Lower leg skin (tissue), 4 donors: ENCODE data around the gene ATG16L2. TPM values are rescaled to one million over a fixed set of nuclear protein-coding genes. Genes with fewer than 3 reads are reported as not detected.
"Not testable (repeated sequence)": the region's sequence is repeated elsewhere in the genome, so short reads cannot be mapped to it uniquely, and the experiment has no call there.

ENCODE experiments used
- DNase-seq, 2 donors: peaks; one replicate each; pipeline ENCODE4 v3.0.0-alpha.2; 2019; ENCODE audit warnings: low spot score in 2 of 2
- H3K4me3 ChIP-seq: fragments of 200-600 bp; sonication (generic); 2 replicates; pipeline ENCODE4 v1.5.1; 2017; ENCODE audit warnings: mild to moderate bottlenecking, low read depth; ENCODE audit not compliant: poor library complexity, severe bottlenecking
- POLR2A ChIP-seq, 2 donors: fragments of 450-650 bp; IDR thresholded peaks; one replicate each; pipeline ENCODE4 v1.6.1; 2016 to 2017; ENCODE audit warnings: antibody characterized with exemption in 2 of 2, mild to moderate bottlenecking in 1 of 2, moderate library complexity in 1 of 2
- WGBS, 2 donors: methylation state at CpG; one replicate each; pipeline ENCODE4 v1.1.5; 2018; 5-methylcytosine and 5-hydroxymethylcytosine counted together
- intact Hi-C: fragments of 100-400 bp; cut with DNase I; formaldehyde crosslinking; loops from one replicate; pipeline ENCODE4 v1.15.0; 2023; ENCODE audit warnings: low total_unique reads
- total RNA-seq, 4 donors: library from RNA; depleted of rRNA; stranded (reverse); fragments of >200 nt; gene quantifications; one replicate each; pipeline ENCODE4 v1.1.0, GENCODE V29; 2016
- TF ChIP-seq, protein P1 (sequence below), 3 donors: fragments of 450-650 bp; IDR thresholded peaks; one replicate each; pipeline ENCODE4 v1.5.1; 2016; ENCODE audit warnings: antibody characterized with exemption in 3 of 3, mild to moderate bottlenecking in 3 of 3, moderate library complexity in 2 of 3

Gene ATG16L2
- total RNA-seq, 4 donors from 2014 or later: 82.6 to 157 (median 92.9) TPM

DNA sequence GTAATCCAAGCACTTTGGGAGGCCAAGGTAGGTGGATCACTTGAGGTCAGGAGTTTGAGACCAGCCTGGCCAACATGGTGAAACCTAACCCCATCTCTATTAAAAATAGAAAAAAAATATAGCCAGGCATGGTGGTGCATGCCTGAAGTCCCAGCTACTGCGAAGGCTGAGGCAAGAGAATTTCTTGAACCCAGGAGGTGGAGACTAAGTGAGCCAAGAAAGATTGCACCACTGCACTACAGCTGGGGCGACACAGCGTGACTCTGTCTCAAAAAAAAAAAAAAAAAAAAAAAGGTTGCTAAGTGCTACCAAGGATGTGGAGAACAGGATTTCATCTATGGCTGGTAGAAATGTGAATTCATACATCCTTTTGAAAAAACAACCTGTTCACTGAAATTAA, 36.6 kb downstream of the ATG16L2 start:
- H3K4me3 ChIP-seq: no peak overlapping the region
- intact Hi-C loops: loop anchor here (10.0 kb wide), 1 partner anchor 386 kb away; no protein-coding TSS in a partner anchor
- 88 to 97% methylated on average over 3 of the region's 3 CpGs for WGBS, 2 donors
- DNase-seq: no peak
- TF ChIP-seq POLR2A (IDR thresholded peaks at IDR 0.05): no peak
- TF ChIP-seq, protein P1, sequence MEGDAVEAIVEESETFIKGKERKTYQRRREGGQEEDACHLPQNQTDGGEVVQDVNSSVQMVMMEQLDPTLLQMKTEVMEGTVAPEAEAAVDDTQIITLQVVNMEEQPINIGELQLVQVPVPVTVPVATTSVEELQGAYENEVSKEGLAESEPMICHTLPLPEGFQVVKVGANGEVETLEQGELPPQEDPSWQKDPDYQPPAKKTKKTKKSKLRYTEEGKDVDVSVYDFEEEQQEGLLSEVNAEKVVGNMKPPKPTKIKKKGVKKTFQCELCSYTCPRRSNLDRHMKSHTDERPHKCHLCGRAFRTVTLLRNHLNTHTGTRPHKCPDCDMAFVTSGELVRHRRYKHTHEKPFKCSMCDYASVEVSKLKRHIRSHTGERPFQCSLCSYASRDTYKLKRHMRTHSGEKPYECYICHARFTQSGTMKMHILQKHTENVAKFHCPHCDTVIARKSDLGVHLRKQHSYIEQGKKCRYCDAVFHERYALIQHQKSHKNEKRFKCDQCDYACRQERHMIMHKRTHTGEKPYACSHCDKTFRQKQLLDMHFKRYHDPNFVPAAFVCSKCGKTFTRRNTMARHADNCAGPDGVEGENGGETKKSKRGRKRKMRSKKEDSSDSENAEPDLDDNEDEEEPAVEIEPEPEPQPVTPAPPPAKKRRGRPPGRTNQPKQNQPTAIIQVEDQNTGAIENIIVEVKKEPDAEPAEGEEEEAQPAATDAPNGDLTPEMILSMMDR (IDR thresholded peaks at IDR 0.05): no peak

DNA sequence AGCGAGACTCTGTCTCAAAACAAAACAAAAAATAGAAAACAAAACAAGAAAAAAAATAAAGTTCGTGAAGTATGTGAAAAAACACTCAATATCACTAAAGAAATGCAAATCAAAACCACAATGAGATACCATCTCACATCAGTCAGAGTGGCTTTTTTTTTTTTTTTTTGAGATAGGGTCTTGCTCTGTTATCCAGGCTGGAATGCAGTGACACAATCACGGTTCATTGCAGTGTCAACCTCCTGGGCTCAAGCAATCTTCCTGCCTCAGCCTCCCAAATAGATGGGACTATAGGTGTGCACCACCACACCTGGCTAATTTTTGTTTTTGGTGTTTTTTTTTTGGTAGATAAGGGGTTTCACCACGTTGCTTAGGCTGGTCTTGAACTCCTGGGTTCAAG, 37.5 kb downstream of the ATG16L2 start:
- DNase-seq: no peak
- no peak overlapping the region for H3K4me3 ChIP-seq
- intact Hi-C loops: loop anchor here (10.0 kb wide), 1 partner anchor 387 kb away; no protein-coding TSS in a partner anchor
- TF ChIP-seq, protein P1 (IDR thresholded peaks at IDR 0.05): no peak
- TF ChIP-seq POLR2A (IDR thresholded peaks at IDR 0.05): no peak
- 88 to 93% methylated on average over 4 of the region's 4 CpGs for WGBS, 2 donors

DNA sequence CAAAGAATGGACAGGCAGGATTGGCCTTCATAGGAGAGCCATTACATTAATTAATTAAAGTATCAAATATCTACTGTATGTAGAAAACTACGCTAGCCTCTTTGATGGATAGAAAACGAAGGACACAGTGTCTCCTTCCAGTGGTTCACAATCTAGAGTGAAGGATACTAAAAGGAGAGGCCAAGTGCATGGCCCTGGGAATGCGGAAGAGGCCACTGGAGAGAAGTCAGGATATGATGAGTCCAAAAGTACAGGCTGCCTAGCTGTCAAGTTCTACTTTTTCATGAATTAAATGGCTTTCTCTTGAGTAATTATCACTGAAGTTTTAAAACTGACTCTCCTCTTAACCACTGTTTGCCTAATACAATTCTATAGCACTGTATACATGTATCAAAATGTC, 41.9 kb downstream of the ATG16L2 start:
- TF ChIP-seq, protein P1 (IDR thresholded peaks at IDR 0.05): no peak
- no peak for TF ChIP-seq POLR2A (IDR thresholded peaks at IDR 0.05)
- intact Hi-C loops: loop anchor here (10.0 kb wide), 1 partner anchor 391 kb away; no protein-coding TSS in a partner anchor
- no peak overlapping the region for H3K4me3 ChIP-seq
- WGBS, 2 donors: 71 to 74% methylated on average over 3 of the region's 3 CpGs
- DNase-seq: no peak

DNA sequence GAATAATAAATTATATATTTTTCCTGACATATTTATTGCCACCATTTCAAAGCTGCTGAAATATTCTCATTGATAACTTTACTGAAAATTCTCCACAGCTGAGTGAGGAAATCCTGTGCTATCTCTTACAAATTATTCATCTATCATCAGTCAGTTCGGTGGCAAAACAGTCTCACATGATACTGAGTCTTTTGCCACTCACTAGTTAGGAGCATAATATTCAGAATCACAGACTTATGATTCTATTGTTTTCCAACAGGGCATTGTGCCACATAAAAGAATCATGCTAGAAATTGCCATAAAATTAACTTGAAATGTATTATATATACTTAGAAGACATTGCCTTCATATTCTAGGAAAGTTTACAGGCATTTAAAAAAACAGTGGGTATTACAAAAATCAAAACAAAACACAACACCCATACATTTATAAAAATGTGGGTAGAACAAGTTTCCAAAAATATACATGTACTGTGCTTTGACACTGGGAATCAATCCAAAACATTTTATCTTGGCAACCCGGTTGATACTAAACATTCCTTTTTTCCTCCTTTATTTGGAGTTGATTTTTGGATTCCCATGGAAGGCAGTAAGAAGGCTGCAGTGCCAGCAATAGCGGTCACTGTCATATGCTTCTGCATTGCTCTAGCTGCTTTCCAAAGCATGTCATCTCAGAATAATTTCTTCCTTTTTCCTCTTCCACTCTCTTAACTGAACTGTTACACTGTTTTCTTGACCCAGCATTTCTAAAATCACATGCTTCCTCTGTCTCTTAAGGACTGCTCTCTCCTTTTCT, 42.5 kb downstream of the ATG16L2 start:
- intact Hi-C loops: loop anchor here (10.0 kb wide), 1 partner anchor 392 kb away; no protein-coding TSS in a partner anchor
- H3K4me3 ChIP-seq: no peak overlapping the region
- no peak for DNase-seq
- 13 to 19% methylated on average over 3 of the region's 3 CpGs for WGBS, 2 donors
- TF ChIP-seq, protein P1 (IDR thresholded peaks at IDR 0.05): no peak
- TF ChIP-seq POLR2A (IDR thresholded peaks at IDR 0.05): no peak

DNA sequence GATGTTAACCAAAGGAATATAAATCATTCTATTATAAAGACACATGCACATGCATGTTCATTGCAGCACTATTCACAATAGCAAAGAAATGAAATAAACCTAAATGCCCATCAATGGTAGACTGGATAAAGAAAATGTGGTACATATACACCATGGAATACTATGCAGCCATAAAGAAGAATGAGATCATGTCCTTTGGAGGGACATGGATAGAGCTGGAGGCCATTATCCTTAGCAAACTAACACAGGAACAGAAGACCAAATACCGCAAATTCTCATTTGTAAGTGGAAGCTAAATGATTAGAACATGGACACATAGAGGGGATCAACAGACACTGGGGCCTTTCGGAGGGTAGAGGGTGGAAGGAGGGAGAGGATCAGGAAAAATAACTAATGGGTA, 44.1 kb downstream of the ATG16L2 start:
- WGBS, 2 donors: 95 to 100% methylated on average over 2 of the region's 2 CpGs

DNA sequence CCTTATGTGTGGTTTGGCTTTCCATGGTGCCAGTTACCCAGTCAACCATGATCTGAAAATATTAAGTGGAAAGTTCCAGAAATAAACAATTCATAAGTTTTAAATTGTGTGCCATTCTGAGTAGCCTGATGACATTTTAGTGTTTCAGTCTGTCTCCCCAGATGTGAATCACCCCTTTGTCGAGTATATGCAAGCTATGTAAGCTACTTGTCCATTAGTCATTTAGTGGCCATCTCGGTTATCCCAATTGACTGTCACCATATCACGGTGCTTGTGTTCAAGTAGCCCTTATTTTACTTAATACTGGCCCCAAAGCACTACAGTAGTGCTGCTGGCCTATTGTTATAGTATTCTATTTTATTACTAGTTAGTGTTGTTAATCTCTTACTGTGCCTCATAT, 44.9 kb downstream of the ATG16L2 start:
- no peak for DNase-seq
- TF ChIP-seq, protein P1 (IDR thresholded peaks at IDR 0.05): no peak
- TF ChIP-seq POLR2A (IDR thresholded peaks at IDR 0.05): no peak
- 93 to 94% methylated on average over 3 of the region's 3 CpGs for WGBS, 2 donors
- H3K4me3 ChIP-seq: no peak overlapping the region
- intact Hi-C loops: loop anchor here (10.0 kb wide), 1 partner anchor 394 kb away; no protein-coding TSS in a partner anchor

More for the DNA sequence above, 44.1 kb downstream of the ATG16L2 start:
- not testable (repeated sequence) for H3K4me3 ChIP-seq, DNase-seq
- intact Hi-C loops: loop anchor here (10.0 kb wide), 1 partner anchor 393 kb away; no protein-coding TSS in a partner anchor
